Thoracic aorta (tissue), 2 donors: ENCODE results near the gene MIER1. TPM values are rescaled to one million over a fixed set of nuclear protein-coding genes. Genes with fewer than 3 reads are reported as not detected.

ENCODE experiments used
- ATAC-seq: fragments of 150-250 bp; one replicate; pipeline ENCODE4 v1.8.0; 2017; ENCODE audit warnings: low read depth; ENCODE audit not compliant: insufficient number of reproducible peaks, low FRiP score
- DNase-seq: peaks from one replicate; pipeline ENCODE4 v3.0.0-alpha.2; 2020; ENCODE audit warnings: low spot score
- H3K27ac ChIP-seq, 2 donors: fragments of 200-600 bp; sonication (generic); 1 replicate in 1 of 2; 2 replicates in 1 of 2; pipeline ENCODE4 v1.5.1; 2016; ENCODE audit warnings: mild to moderate bottlenecking in 2 of 2, moderate library complexity in 2 of 2
- H3K27me3 ChIP-seq: fragments of 200-600 bp; sonication (generic); replicated peaks from 2 replicates; pipeline ENCODE4 v1.6.0; 2016; ENCODE audit warnings: mild to moderate bottlenecking; ENCODE audit not compliant: insufficient read depth
- H3K36me3 ChIP-seq: fragments of 200-600 bp; sonication (generic); one replicate; pipeline ENCODE4 v1.5.1; 2016
- H3K4me1 ChIP-seq, 2 donors: fragments of 200-600 bp; sonication (generic); 1 replicate in 1 of 2; 2 replicates in 1 of 2; pipeline versions ENCODE4 v1.5.1 to v1.6.0; 2016; ENCODE audit warnings: low read depth in 2 of 2, mild to moderate bottlenecking in 1 of 2; ENCODE audit not compliant: control insufficient read depth in 1 of 2
- H3K4me3 ChIP-seq: fragments of 200-600 bp; sonication (generic); 2 replicates; pipeline ENCODE4 v1.5.1; 2016; ENCODE audit warnings: mild to moderate bottlenecking
- H3K9me3 ChIP-seq: fragments of 200-600 bp; sonication (generic); 2 replicates; pipeline ENCODE4 v1.5.1; 2016
- total RNA-seq, 2 donors: library from RNA; depleted of rRNA; stranded (reverse); fragments of >200 nt; gene quantifications; one replicate each; pipeline versions ENCODE4 v1.1.0 to v1.2.3, GENCODE V29; 2016
- TF ChIP-seq, protein P1 (sequence below): fragments of 200-600 bp; sonication (generic); IDR thresholded peaks from one replicate; pipeline ENCODE4 v1.5.1; 2019; ENCODE audit warnings: antibody characterized with exemption

Gene MIER1
- total RNA-seq, 2 donors from 2014 or later = 46.0 to 50.9 TPM

DNA sequence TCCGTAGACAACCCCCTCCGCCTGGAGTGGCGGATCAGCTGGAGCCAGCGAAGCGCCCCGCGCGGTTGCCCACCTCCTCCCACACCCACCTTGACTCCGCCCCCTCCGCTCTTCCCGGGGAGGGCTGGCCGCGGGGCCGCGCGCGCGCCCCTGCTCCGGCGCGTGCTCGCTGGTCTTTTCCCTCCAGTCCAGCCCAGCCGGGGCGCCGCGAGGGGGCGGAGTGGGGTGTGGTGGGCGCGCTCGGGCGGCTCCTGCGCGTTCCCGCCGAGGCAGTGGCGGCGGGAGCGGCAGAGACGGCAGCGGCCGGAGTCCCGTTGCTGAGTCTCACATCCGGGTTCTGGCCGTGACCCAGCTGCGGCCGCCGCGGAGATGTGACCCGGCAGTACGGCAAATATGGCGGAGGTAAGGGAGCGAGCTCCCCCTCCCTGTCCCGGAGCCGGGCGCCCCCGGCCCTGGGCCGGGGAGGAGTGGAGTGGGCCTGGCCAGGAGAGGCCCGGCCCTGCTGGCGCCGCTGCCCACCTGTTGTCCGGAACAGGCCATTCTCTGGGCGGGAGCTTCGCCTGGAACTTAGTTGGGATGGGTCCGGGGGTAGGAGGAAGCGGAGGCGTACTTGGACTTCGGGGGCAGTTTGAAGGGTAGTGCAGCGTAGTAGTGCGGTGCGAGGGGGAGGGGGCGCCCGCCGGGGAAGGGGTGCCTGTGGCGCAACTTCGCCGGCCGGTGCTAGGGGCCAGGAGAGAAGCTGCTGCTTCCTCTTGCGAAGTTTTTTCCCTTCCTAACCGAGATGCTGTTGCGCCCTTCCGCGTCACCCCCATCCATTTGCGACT lies 5.4 kb downstream of the MIER1 start:
- Histone ChIP-seq H3K9me3 (no peaks in the 10 kb centered on the region), H3K4me1 (peaks cover 38 to 49% of the 10 kb centered on the region in 2 donors), H3K4me3 (peak overlapping the region; percentile 97), H3K36me3 (no peaks in the 10 kb centered on the region), H3K27me3 (no peaks in the 10 kb centered on the region), H3K27ac (peak overlapping the region; percentile 93 to 99)
- DNase-seq (peak; percentile 83), ATAC-seq (peak; percentile 89)
- TF ChIP-seq, protein P1, sequence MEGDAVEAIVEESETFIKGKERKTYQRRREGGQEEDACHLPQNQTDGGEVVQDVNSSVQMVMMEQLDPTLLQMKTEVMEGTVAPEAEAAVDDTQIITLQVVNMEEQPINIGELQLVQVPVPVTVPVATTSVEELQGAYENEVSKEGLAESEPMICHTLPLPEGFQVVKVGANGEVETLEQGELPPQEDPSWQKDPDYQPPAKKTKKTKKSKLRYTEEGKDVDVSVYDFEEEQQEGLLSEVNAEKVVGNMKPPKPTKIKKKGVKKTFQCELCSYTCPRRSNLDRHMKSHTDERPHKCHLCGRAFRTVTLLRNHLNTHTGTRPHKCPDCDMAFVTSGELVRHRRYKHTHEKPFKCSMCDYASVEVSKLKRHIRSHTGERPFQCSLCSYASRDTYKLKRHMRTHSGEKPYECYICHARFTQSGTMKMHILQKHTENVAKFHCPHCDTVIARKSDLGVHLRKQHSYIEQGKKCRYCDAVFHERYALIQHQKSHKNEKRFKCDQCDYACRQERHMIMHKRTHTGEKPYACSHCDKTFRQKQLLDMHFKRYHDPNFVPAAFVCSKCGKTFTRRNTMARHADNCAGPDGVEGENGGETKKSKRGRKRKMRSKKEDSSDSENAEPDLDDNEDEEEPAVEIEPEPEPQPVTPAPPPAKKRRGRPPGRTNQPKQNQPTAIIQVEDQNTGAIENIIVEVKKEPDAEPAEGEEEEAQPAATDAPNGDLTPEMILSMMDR = peak; percentile 22

DNA sequence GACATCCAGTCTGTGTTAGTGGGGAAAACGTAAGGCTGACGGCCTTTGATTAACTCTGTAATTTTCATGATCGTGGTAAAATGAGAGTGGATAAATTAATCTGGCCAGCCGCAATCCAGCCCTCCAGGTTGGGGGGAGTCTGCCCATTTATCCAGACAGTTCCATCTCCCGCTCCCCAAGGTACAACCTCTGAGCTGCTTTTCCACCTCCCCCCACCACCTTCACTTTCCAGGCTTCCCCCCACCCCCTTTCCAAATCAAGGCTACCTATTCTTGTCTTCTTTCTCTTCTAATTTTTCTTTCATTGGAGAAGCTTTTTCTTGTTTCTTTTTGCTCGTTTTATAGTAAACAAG lies 6.0 kb downstream of the MIER1 start:
- H3K4me3 ChIP-seq = peak overlapping the region; percentile 97
- no peaks in the 10 kb centered on the region for H3K36me3 ChIP-seq
- no peak for ATAC-seq
- no peaks in the 10 kb centered on the region for H3K27me3 ChIP-seq
- DNase-seq = no peak
- H3K9me3 ChIP-seq = no peaks in the 10 kb centered on the region
- H3K27ac ChIP-seq = peak overlapping the region; percentile 93 to 99
- TF ChIP-seq, protein P1 = no peak
- peaks cover 41 to 54% of the 10 kb centered on the region in 2 donors for H3K4me1 ChIP-seq

DNA sequence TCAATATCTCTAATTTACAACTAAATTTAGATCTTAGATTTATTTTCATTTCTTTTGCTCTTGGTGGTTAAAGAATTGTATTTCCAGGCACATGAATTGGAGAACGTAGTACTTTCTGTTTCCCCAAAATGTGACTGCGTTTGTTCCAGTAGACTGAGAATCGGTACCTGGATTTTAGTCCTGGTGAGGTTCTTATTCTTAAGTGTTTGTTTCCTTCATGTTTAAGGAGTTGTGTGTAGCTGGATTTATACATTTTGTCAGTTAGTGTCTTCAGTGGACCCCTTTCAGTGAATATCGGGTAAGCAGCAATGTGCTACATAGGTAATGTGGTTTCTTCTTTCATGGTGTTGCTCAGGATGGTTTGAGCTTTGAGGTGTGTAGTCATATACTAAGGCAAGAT lies 6.8 kb downstream of the MIER1 start:
- Histone ChIP-seq H3K4me1 (peaks cover 39 to 53% of the 10 kb centered on the region in 2 donors), H3K36me3 (no peaks in the 10 kb centered on the region), H3K9me3 (no peaks in the 10 kb centered on the region), H3K27me3 (no peaks in the 10 kb centered on the region), H3K4me3 (peak overlapping the region; percentile 97), H3K27ac (peak overlapping the region; percentile 93 to 99)
- TF ChIP-seq, protein P1 = no peak
- ATAC-seq (no peak), DNase-seq (no peak)

DNA sequence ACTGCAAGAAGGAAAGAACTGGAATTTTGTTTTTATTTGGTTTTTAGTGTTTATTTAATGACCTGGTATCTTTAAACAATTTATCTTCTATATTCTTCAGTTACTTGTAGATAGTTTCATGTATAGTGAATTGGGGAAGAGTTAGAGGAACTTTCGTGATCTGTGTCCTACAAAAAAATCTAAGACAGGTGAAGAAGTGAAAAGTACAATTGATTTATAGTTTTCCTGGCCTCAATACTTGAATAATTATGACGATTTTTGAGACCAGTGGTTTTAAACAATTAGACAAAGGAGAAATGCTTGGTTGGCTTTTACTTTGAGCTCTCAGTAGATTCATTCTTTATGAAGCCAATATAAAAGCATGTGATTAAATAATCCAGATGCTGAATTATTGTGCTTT lies 7.5 kb downstream of the MIER1 start:
- Histone ChIP-seq H3K4me3 (peak overlapping the region; percentile 97), H3K27ac (no peak overlapping the region), H3K4me1 (peaks cover 42 to 52% of the 10 kb centered on the region in 2 donors), H3K9me3 (no peaks in the 10 kb centered on the region), H3K27me3 (no peaks in the 10 kb centered on the region), H3K36me3 (no peaks in the 10 kb centered on the region)
- TF ChIP-seq, protein P1 = no peak
- ATAC-seq (no peak), DNase-seq (no peak)

DNA sequence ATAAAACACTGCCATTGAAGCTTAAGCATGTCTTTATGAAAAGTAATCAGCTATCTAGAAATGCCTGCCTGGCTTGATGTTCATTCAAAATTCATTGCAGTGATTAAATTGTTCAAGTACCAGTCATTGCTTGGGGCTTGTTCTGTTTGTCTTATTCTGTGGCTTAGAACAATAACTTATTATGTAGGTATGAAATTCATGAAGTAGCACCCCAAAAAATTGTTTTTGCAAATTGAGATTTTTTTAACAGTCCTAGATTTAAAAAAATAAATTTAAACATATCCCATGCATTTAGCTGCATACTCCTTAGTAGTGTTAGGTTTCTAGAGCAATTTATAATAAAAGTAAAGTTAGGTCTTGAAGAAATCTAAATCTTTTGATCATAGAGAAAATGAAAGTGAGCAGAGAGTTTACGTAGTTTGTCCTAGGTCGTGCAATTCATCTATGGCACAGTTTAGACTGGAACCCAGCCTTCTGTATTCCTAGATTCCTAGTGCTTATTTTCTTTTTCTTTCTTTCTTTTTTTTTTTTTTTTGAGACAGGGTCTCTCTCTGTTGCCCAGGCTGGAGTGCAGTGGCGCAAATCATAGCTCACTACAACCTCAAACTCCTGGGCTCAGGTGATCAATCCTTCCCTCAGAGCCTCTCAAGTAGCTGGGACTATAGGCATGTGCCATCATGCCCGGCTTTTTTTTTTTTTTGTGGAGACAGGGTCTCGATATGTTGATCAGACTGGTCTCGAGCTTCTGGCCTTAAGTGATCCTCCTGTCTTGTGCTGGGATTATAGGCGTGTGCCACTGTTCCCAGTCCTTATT lies 9.3 kb downstream of the MIER1 start:
- Histone ChIP-seq H3K27ac (peak overlapping the region in 1 of 2 donors; percentile 25), H3K36me3 (no peaks in the 10 kb centered on the region), H3K27me3 (no peaks in the 10 kb centered on the region), H3K4me3 (peak overlapping the region; percentile 47), H3K4me1 (peaks cover 58 to 67% of the 10 kb centered on the region in 2 donors), H3K9me3 (no peaks in the 10 kb centered on the region)
- TF ChIP-seq, protein P1 = no peak
- ATAC-seq (no peak), DNase-seq (no peak)
